Stomach (tissue), 4 donors: ENCODE measurements around the gene RNF112.

Source experiments
- POLR2A ChIP-seq, 4 donors: fragments of 450-650 bp; IDR thresholded peaks; one replicate each; pipeline ENCODE4 v1.6.1; 2016; ENCODE audit warnings: antibody characterized with exemption in 4 of 4, control low read depth in 2 of 4, mild to moderate bottlenecking in 1 of 4, moderate library complexity in 1 of 4
- POLR2AphosphoS5 ChIP-seq, 3 donors: sonication (generic); formaldehyde crosslinking; IDR thresholded peaks; one replicate each; pipeline ENCODE4 v1.6.1; 2016; ENCODE audit warnings: antibody characterized with exemption in 3 of 3
- TF ChIP-seq, protein P1 (sequence below), 7 experiments: fragments of 450-650 bp in 4 of 7; fragments of 200-600 bp in 3 of 7; sonication (generic) in 3 of 7; IDR thresholded peaks; one replicate each; pipeline ENCODE4 v1.5.1; 2016 to 2019; ENCODE audit warnings: antibody characterized with exemption in 7 of 7, control low read depth in 2 of 7, mild to moderate bottlenecking in 1 of 7

GRCh38 chr17:19401321-19402010, 9.6 kb upstream of the RNF112 start:
- TF ChIP-seq, protein P1, sequence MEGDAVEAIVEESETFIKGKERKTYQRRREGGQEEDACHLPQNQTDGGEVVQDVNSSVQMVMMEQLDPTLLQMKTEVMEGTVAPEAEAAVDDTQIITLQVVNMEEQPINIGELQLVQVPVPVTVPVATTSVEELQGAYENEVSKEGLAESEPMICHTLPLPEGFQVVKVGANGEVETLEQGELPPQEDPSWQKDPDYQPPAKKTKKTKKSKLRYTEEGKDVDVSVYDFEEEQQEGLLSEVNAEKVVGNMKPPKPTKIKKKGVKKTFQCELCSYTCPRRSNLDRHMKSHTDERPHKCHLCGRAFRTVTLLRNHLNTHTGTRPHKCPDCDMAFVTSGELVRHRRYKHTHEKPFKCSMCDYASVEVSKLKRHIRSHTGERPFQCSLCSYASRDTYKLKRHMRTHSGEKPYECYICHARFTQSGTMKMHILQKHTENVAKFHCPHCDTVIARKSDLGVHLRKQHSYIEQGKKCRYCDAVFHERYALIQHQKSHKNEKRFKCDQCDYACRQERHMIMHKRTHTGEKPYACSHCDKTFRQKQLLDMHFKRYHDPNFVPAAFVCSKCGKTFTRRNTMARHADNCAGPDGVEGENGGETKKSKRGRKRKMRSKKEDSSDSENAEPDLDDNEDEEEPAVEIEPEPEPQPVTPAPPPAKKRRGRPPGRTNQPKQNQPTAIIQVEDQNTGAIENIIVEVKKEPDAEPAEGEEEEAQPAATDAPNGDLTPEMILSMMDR (IDR thresholded peaks at IDR 0.05): no peak
- TF ChIP-seq POLR2AphosphoS5 (IDR thresholded peaks at IDR 0.05) (no peak), POLR2A (IDR thresholded peaks at IDR 0.05) (no peak)
